GM23248 (cell line): ENCODE data around the gene ELANE. TPM values are rescaled to one million over a fixed set of nuclear protein-coding genes. Genes with fewer than 3 reads are reported as not detected.
A peak's percentile ranks its signal among the peaks of the same experiment; 100 is the strongest.

Source experiments
- DNase-seq: peaks from one replicate; pipeline ENCODE4 v3.0.0-alpha.2; 2015
- H2AFZ ChIP-seq: fragments of 200-600 bp; sonication (generic); 2 replicates; pipeline ENCODE4 v1.6.1; 2016; ENCODE audit warnings: antibody characterized with exemption
- H3F3A ChIP-seq: fragments of 200-600 bp; sonication (generic); 2 replicates; pipeline ENCODE4 v1.6.1; 2016; ENCODE audit warnings: mild to moderate bottlenecking, antibody characterized with exemption, mixed run types; ENCODE audit not compliant: insufficient read depth
- H3K27ac ChIP-seq: fragments of 200-600 bp; sonication (generic); 2 replicates; pipeline ENCODE4 v1.5.1; 2016; ENCODE audit warnings: mild to moderate bottlenecking
- H3K27me3 ChIP-seq: fragments of 200-600 bp; sonication (generic); replicated peaks from 2 replicates; pipeline ENCODE4 v1.6.1; 2016; ENCODE audit warnings: mild to moderate bottlenecking; ENCODE audit not compliant: insufficient read depth
- H3K36me3 ChIP-seq: fragments of 200-600 bp; sonication (generic); 2 replicates; pipeline ENCODE4 v1.6.1; 2016; ENCODE audit warnings: low read depth, mild to moderate bottlenecking
- H3K4me1 ChIP-seq: fragments of 200-600 bp; sonication (generic); 2 replicates; pipeline ENCODE4 v1.6.1; 2016; ENCODE audit warnings: mild to moderate bottlenecking; ENCODE audit not compliant: insufficient read depth
- H3K4me2 ChIP-seq: fragments of 200-600 bp; sonication (generic); one replicate; pipeline ENCODE4 v1.6.1; 2016; ENCODE audit warnings: mild to moderate bottlenecking; ENCODE audit not compliant: unreplicated experiment
- H3K4me3 ChIP-seq: fragments of 200-600 bp; sonication (generic); 2 replicates; pipeline ENCODE4 v1.5.1; 2016; ENCODE audit warnings: mild to moderate bottlenecking
- H3K79me2 ChIP-seq: fragments of 200-600 bp; sonication (generic); 2 replicates; pipeline ENCODE4 v1.6.1; 2016; ENCODE audit warnings: mild to moderate bottlenecking; ENCODE audit not compliant: insufficient read depth
- H3K9ac ChIP-seq: fragments of 200-600 bp; sonication (generic); 2 replicates; pipeline ENCODE4 v1.6.1; 2016; ENCODE audit warnings: mild to moderate bottlenecking
- H3K9me2 ChIP-seq: fragments of 200-600 bp; sonication (generic); 2 replicates; pipeline ENCODE4 v1.6.1; 2016; ENCODE audit warnings: mixed run types, mild to moderate bottlenecking, moderate library complexity; ENCODE audit not compliant: insufficient read depth
- H3K9me3 ChIP-seq: fragments of 200-600 bp; sonication (generic); one replicate; pipeline ENCODE4 v1.6.1; 2017; ENCODE audit warnings: low read depth
- H4K20me1 ChIP-seq: fragments of 200-600 bp; sonication (generic); 2 replicates; pipeline ENCODE4 v1.6.0; 2016; ENCODE audit not compliant: insufficient read depth
- EZH2 ChIP-seq: fragments of 200-600 bp; sonication (generic); IDR thresholded peaks from 2 replicates; pipeline ENCODE4 v1.6.1; 2018; ENCODE audit warnings: antibody characterized with exemption, mild to moderate bottlenecking; ENCODE audit not compliant: insufficient read depth, poor library complexity, severe bottlenecking
- EZH2phosphoT487 ChIP-seq: fragments of 200-600 bp; sonication (generic); IDR thresholded peaks from 2 replicates; pipeline ENCODE4 v1.6.1; 2018; ENCODE audit warnings: antibody characterized with exemption, moderate library complexity, mild to moderate bottlenecking, low read depth; ENCODE audit not compliant: insufficient read depth
- WGBS, 2 experiments: methylation state at CpG; one replicate each; pipeline ENCODE4 v1.1.6; 2015 to 2017; ENCODE audit warnings: low lambda C conversion rate in 2 of 2, low coverage in 1 of 2; ENCODE audit errors: missing lambda C conversion rate in 2 of 2; 5-methylcytosine and 5-hydroxymethylcytosine counted together
- in situ Hi-C: fragments of 300-500 bp; cut with MboI; formaldehyde crosslinking; loops from 2 replicates; pipeline ENCODE4 v1.15.0; 2020
- microRNA counts: library from miRNA; unstranded; fragments of <30 nt; microRNA quantifications from one replicate; lab custom pipeline; 2016
- microRNA-seq: library from miRNA; unstranded; fragments of <30 nt; microRNA quantifications from one replicate; pipeline ENCODE4, GENCODE V29; 2016; ENCODE audit warnings: borderline number of aligned reads
- polyA plus RNA-seq: library from polyadenylated mRNA; unstranded; fragments of >200 nt; fragmentation: Nextera tagmentation; extraction: Ambion mirVana; gene quantifications from 2 replicates; pipeline ENCODE4 v1.2.1, GENCODE V29; 2016
- small RNA-seq: library from RNA; depleted of rRNA; stranded (forward); fragments of <200 nt; gene quantifications from one replicate; pipeline ENCODE3, GENCODE V24; 2014; ENCODE audit warnings: low read depth, low replicate concordance
- total RNA-seq: library from RNA; depleted of rRNA; stranded (reverse); fragments of >200 nt; shearing (Covaris generic); gene quantifications from 2 replicates; pipeline ENCODE4 v1.2.3, GENCODE V29; 2014; rRNA removed

ELANE gene
- total and polyA plus RNA-seq, 2 experiments from 2014 or later: 0.34 TPM; not detected in 1

DNA sequence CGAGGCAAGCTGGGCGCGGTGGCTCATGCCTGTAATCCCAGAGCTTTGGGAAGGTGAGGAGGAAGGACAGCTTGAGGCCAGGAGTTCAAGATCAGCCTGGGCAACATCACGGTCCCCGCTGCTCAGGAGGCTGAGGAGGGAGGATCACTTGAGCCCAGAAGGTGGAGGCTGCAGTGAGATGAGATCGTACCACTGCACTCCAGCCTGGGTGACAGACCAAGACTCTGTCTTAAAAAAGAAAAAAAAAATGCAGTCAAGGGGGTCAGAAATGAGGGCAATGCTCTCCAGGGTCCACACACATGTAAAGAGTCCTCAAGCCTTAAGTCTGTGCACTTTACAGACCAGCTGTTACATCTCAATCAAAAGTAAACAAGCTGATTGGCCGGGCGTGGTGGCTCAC is 52.4 kb downstream of the ELANE start:
- Histone ChIP-seq H3K4me2 (no peak overlapping the region), H3K9me2 (no peaks in the 10 kb centered on the region), H3K9me3 (no peaks in the 10 kb centered on the region), H3K27me3 (no peaks in the 10 kb centered on the region), H4K20me1 (no peaks in the 10 kb centered on the region), H3K9ac (no peak overlapping the region), H3K4me3 (no peak overlapping the region), H3F3A (no peaks in the 10 kb centered on the region), H3K79me2 (peaks cover 73% of the 10 kb centered on the region), H2AFZ (no peak overlapping the region), H3K27ac (no peak overlapping the region), H3K36me3 (no peaks in the 10 kb centered on the region), H3K4me1 (no peaks in the 10 kb centered on the region)
- in situ Hi-C loops: no loop called here
- no peak for DNase-seq
- no peak for TF ChIP-seq EZH2phosphoT487
- TF ChIP-seq EZH2: no peak
- 92 to 96% methylated on average over 8 of the region's 8 CpGs for WGBS, 2 experiments

MicroRNAs within 50 kb of the gene (microRNA counts, 767-probe panel; counts per million panel counts)
- 447 counts per million, percentile 86 among the panel's probes with 10 or more counts for microRNA hsa-miR-3187-3p (lab: Ali Mortazavi, UCI)

Small RNAs within 50 kb of the gene (microRNA-seq; reads per million reads assigned to microRNA genes)
- 17.4 reads per million, percentile 26 among the genes with 10 or more reads in this experiment for gene MIR3187
- gene MIR4745: not detected

Small RNAs within 50 kb of the gene (small RNA-seq; reads per million reads assigned to genes)
- gene MIR3187 (not detected), gene RNU6-9 (not detected)

Other genes starting within 250 kb of the ELANE start
- gene POLRMT, start 218.8 kb upstream of the ELANE start, total RNA-seq: 36.2 and 48.8 TPM in 2 replicates
- gene POLRMT, start 218.8 kb upstream of the ELANE start, polyA plus RNA-seq: 21.8 and 23.6 TPM in 2 replicates
- gene FGF22, start 212.4 kb upstream of the ELANE start, total RNA-seq: 0.13 and 1.2 TPM in 2 replicates
- gene FGF22, start 212.4 kb upstream of the ELANE start, polyA plus RNA-seq: not detected in 2 replicates
- 71.3 and 72.4 TPM in 2 replicates for gene RNF126, start 189.1 kb upstream of the ELANE start, total RNA-seq
- 52.7 and 58.5 TPM in 2 replicates for gene RNF126, start 189.1 kb upstream of the ELANE start, polyA plus RNA-seq
- 97.3 and 100 TPM in 2 replicates for gene FSTL3, start 175.9 kb upstream of the ELANE start, total RNA-seq
- 39.2 and 41.4 TPM in 2 replicates for gene FSTL3, start 175.9 kb upstream of the ELANE start, polyA plus RNA-seq
- not detected in 2 replicates for gene PRSS57, start 156.9 kb upstream of the ELANE start, total RNA-seq
- not detected in 2 replicates for gene PRSS57, start 156.9 kb upstream of the ELANE start, polyA plus RNA-seq
- 2.5 and 2.7 TPM in 2 replicates for gene PALM, start 143.4 kb upstream of the ELANE start, total RNA-seq
- gene PALM, start 143.4 kb upstream of the ELANE start, polyA plus RNA-seq: 0.32 and 0.36 TPM in 2 replicates
- not detected in 2 replicates for gene MISP, start 101.2 kb upstream of the ELANE start, total RNA-seq
- gene MISP, start 101.2 kb upstream of the ELANE start, polyA plus RNA-seq: 0.13 TPM in 1 of 2 replicates, not detected in the other
- 175 and 194 TPM in 2 replicates for gene PTBP1, start 54.9 kb upstream of the ELANE start, total RNA-seq
- 157 and 160 TPM in 2 replicates for gene PTBP1, start 54.9 kb upstream of the ELANE start, polyA plus RNA-seq
- gene PLPPR3, start 30.3 kb upstream of the ELANE start, total RNA-seq: 0.32 TPM in 1 of 2 replicates, not detected in the other
- gene PLPPR3, start 30.3 kb upstream of the ELANE start, polyA plus RNA-seq: not detected in 2 replicates
- not detected in 2 replicates for gene AZU1, start 24.5 kb upstream of the ELANE start, total RNA-seq
- gene AZU1, start 24.5 kb upstream of the ELANE start, polyA plus RNA-seq: not detected in 2 replicates
- not detected in 2 replicates for gene PRTN3, start 11.3 kb upstream of the ELANE start, total RNA-seq
- gene PRTN3, start 11.3 kb upstream of the ELANE start, polyA plus RNA-seq: not detected in 2 replicates
- 3.2 and 5.7 TPM in 2 replicates for gene CFD, start 7.4 kb downstream of the ELANE start, total RNA-seq
- gene CFD, start 7.4 kb downstream of the ELANE start, polyA plus RNA-seq: 4.9 and 5.2 TPM in 2 replicates
- gene MED16, start 40.9 kb downstream of the ELANE start, total RNA-seq: 20.9 and 26.6 TPM in 2 replicates
- gene MED16, start 40.9 kb downstream of the ELANE start, polyA plus RNA-seq: 66.5 and 66.9 TPM in 2 replicates
- not detected in 2 replicates for gene RNU6-9, start 41.2 kb downstream of the ELANE start, total RNA-seq
- gene RNU6-9, start 41.2 kb downstream of the ELANE start, polyA plus RNA-seq: not detected in 2 replicates
- gene R3HDM4, start 60.9 kb downstream of the ELANE start, total RNA-seq: 41.6 and 50.9 TPM in 2 replicates
- 52.7 and 58.1 TPM in 2 replicates for gene R3HDM4, start 60.9 kb downstream of the ELANE start, polyA plus RNA-seq
- gene KISS1R, start 65.0 kb downstream of the ELANE start, total RNA-seq: not detected in 2 replicates
- gene KISS1R, start 65.0 kb downstream of the ELANE start, polyA plus RNA-seq: not detected in 2 replicates
- 6.7 and 8.5 TPM in 2 replicates for gene ARID3A, start 73.7 kb downstream of the ELANE start, total RNA-seq
- gene ARID3A, start 73.7 kb downstream of the ELANE start, polyA plus RNA-seq: 2.4 and 2.8 TPM in 2 replicates
- 63.5 and 83.4 TPM in 2 replicates for gene WDR18, start 132.0 kb downstream of the ELANE start, total RNA-seq
- 143 and 157 TPM in 2 replicates for gene WDR18, start 132.0 kb downstream of the ELANE start, polyA plus RNA-seq
- gene GRIN3B, start 148.1 kb downstream of the ELANE start, total RNA-seq: 0.25 and 0.54 TPM in 2 replicates
- gene GRIN3B, start 148.1 kb downstream of the ELANE start, polyA plus RNA-seq: not detected in 2 replicates
- 132 and 169 TPM in 2 replicates for gene TMEM259, start 168.8 kb downstream of the ELANE start, total RNA-seq
- 76.7 and 79.7 TPM in 2 replicates for gene TMEM259, start 168.8 kb downstream of the ELANE start, polyA plus RNA-seq
- not detected in 2 replicates for gene RNU6-2, start 169.2 kb downstream of the ELANE start, total RNA-seq
- gene RNU6-2, start 169.2 kb downstream of the ELANE start, polyA plus RNA-seq: not detected in 2 replicates
- 239 and 244 TPM in 2 replicates for gene CNN2, start 174.3 kb downstream of the ELANE start, total RNA-seq
- gene CNN2, start 174.3 kb downstream of the ELANE start, polyA plus RNA-seq: 400 and 415 TPM in 2 replicates
- 1.1 and 2.1 TPM in 2 replicates for gene ABCA7, start 187.8 kb downstream of the ELANE start, total RNA-seq
- gene ABCA7, start 187.8 kb downstream of the ELANE start, polyA plus RNA-seq: 1.7 and 2.6 TPM in 2 replicates
- gene ARHGAP45, start 214.9 kb downstream of the ELANE start, total RNA-seq: 1.5 and 6.3 TPM in 2 replicates
- gene ARHGAP45, start 214.9 kb downstream of the ELANE start, polyA plus RNA-seq: 3.2 and 3.5 TPM in 2 replicates
- 172 and 233 TPM in 2 replicates for gene POLR2E, start 243.1 kb downstream of the ELANE start, total RNA-seq
- 336 and 347 TPM in 2 replicates for gene POLR2E, start 243.1 kb downstream of the ELANE start, polyA plus RNA-seq